Epithelial cell of proximal tubule (primary cell): Measurements from ENCODE around the gene DCX. TPM values are rescaled to one million over a fixed set of nuclear protein-coding genes. Genes with fewer than 3 reads are reported as not detected.

Experiments used
- DNase-seq: peaks from one replicate; pipeline ENCODE4 v3.0.0-alpha.2; 2011; ENCODE audit warnings: low read depth
- H3K4me3 ChIP-seq: 2 replicates; pipeline ENCODE4 v1.5.1; 2011; ENCODE audit warnings: low read depth, mild to moderate bottlenecking, low read length
- CTCF ChIP-seq: conservative IDR thresholded peaks from 2 replicates; pipeline ENCODE4 v1.5.1; 2012; ENCODE audit warnings: low read depth, mild to moderate bottlenecking, low read length
- total RNA-seq: library from RNA; depleted of rRNA; stranded (reverse); fragments of >200 nt; gene quantifications from 2 replicates; pipeline ENCODE4 v1.2.3, GENCODE V29; 2015

Gene DCX
- total RNA-seq, 1 donor from 2014 or later = not detected

DNA sequence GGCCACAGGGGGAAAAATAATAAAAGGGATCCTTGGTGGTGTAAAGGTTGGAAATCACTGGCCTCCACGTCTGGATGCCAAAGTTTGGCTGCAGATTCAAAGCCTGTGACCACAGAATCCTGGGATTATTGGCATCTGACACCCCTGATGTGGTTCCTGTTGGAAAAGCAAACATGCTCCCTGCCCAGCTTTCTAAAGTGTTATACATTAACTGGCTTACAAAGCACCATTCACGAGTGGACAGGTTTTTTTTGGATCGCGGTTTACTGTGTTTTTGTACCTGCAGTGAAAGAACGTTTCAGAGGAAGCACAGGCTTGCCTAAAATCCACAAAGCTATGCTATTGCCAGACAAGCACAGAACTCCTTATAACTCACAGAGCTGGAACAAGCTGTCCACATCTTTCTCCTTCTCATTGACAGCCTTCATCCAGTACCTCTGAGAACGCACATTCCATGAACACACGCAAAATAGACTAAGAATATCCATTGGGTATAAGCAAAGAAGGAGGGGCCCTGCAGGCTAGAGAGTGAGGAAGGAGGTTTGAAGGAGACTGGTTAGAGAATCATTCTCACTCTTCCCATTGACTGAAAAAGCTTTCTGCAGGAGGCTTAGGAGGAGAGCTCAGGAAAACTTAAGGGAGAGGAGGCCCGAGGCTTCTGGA, 127.2 kb downstream of the DCX start:
- DNase-seq = no peak
- H3K4me3 ChIP-seq = no peak overlapping the region
- no peak for TF ChIP-seq CTCF

DNA sequence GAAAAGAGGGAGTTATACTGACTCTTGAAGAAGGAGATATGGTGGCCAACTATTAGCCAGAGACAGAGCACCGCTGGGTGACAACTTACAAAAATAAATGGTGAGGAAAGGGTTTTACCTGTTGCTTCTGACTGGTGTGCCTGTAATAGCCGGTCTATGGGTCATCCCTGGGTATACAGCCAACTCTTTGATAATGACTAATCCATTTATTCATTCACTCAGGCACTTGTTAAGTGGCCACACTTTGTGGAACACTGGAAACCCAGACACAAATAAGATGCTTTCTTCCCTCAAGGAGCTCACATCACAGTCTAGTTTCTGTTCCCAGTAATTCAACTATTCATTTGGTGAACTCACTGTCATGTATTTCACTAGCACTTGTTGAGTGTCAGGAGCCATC, 128.5 kb downstream of the DCX start:
- DNase-seq = no peak
- H3K4me3 ChIP-seq = no peak overlapping the region
- TF ChIP-seq CTCF = no peak

- no peak overlapping the region for H3K4me3 ChIP-seq
- no peak for TF ChIP-seq CTCF
- DNase-seq = no peak
Observed at GRCh38 chrX:111282991-111283390, 129.0 kb downstream of the DCX start.

DNA sequence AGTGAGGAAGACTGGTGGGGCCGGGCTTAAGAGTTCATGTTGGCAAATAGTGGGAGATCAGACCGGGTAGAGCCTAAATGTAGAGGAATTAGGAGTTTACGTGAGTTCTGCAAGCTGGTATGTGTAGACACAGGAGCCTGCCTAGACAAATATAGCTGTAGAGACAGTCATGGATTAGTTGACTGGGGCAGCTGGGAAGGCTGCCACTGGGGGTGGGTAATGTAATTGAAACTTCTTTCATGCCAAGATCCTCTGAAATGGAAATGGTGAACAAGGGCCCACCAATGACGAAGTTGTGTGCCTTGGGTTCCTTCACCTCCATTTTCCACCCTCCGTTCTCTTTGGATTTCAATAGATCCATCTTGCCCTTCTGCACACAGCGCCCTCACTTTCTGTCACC, 129.9 kb downstream of the DCX start:
- DNase-seq = no peak
- no peak for TF ChIP-seq CTCF
- H3K4me3 ChIP-seq = no peak overlapping the region

DNA sequence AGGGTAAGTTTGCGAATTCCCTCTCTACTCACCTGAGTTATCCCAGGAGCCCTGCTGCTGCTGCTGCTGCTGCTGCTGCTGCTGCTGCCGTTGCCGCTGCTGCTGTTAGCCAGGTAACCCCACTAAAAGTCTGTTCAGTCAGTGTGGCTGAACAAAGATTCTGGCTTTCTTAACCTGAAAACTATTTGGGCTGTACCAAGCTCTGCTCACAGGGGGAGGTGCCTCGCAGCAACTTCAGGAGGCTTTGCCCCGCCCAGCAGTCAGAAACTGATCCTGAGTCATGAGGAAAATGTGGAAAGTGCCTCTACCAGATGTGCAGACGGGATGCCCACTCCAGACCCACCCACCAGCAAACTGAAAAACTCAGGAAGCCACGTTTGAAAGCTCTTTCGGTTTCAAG, 141.7 kb downstream of the DCX start, which contains the start of gene CAPN6:
Gene CAPN6 (minus strand): TSS at position 145 of the 400 bp plus-strand sequence. CDS start 6,547 bp downstream, outside the sequence.
- DNase-seq = no peak
- H3K4me3 ChIP-seq = peak within 1 kb of the TSS; percentile 6
- TF ChIP-seq CTCF = no peak

GRCh38 chrX:111268506-111268905, 143.5 kb downstream of the DCX start:
- TF ChIP-seq CTCF = no peak
- no peak for DNase-seq
- no peak overlapping the region for H3K4me3 ChIP-seq

DNA sequence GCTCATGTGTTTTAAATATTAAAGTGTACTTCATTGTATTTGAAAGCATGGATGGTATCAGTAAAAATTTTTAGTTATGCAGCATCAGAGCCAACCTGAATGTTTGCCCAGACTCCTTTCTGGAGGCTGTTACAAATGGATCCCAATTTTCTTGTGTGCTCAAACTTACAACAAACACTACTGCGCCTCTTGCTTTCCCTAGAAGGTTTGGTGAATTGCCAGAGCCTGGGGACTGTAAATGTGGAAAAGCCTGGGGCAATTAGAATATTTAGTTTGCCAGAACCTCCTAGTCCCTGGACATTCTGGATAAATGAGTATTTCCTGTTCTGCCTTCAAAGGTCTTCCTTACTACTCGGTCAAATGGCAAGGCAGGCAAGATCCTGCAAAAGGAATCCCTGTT, 146.5 kb downstream of the DCX start:
- H3K4me3 ChIP-seq = no peak overlapping the region
- TF ChIP-seq CTCF = no peak
- DNase-seq = no peak
